MCF 10A (cell line): Measurements from ENCODE around the gene SYPL1. TPM values are rescaled to one million over a fixed set of nuclear protein-coding genes. Genes with fewer than 3 reads are reported as not detected.

Experiments
- BruUV-seq: library from RNA; stranded (reverse); fragments of 400-500 nt; replicated peaks from 2 replicates; lab custom pipeline; 2021; lab: Mats Ljungman, UMichigan
- CTCF ChIA-PET: fragments of 300-600 bp; sonication (Branson Sonifier 250); formaldehyde crosslinking; extraction: SDS; loops from one replicate; lab custom pipeline; 2021; ENCODE audit warnings: antibody characterized with exemption, inconsistent platforms; lab: Yijun Ruan, JAX
- POLR2A ChIA-PET: fragments of 300-600, 350-650 bp; sonication (Branson Sonifier 250); formaldehyde crosslinking; extraction: SDS; loops from one replicate; lab custom pipeline; 2020; ENCODE audit warnings: antibody characterized with exemption, inconsistent platforms; lab: Yijun Ruan, JAX
- DNase-seq: peaks from one replicate; pipeline ENCODE4 v3.0.0-alpha.2; 2018; ENCODE audit not compliant: unreplicated experiment
- H3K27ac Mint-ChIP-seq: one replicate; pipeline ENCODE4 v1.8.0; 2022; ENCODE audit warnings: mild to moderate bottlenecking, low read depth, mixed read lengths; ENCODE audit not compliant: unreplicated experiment
- H3K27me3 Mint-ChIP-seq: one replicate; pipeline ENCODE4 v1.8.0; 2022; ENCODE audit warnings: mixed read lengths; ENCODE audit not compliant: insufficient read depth, unreplicated experiment
- H3K36me3 Mint-ChIP-seq: one replicate; pipeline ENCODE4 v1.8.0; 2022; ENCODE audit warnings: mild to moderate bottlenecking, moderate library complexity, mixed read lengths; ENCODE audit not compliant: insufficient read depth, unreplicated experiment
- H3K4me1 Mint-ChIP-seq: one replicate; pipeline ENCODE4 v1.8.0; 2022; ENCODE audit warnings: mixed read lengths; ENCODE audit not compliant: insufficient read depth, unreplicated experiment
- H3K4me3 Mint-ChIP-seq: one replicate; pipeline ENCODE4 v1.8.0; 2022; ENCODE audit warnings: mild to moderate bottlenecking, moderate library complexity, mixed read lengths; ENCODE audit not compliant: unreplicated experiment
- H3K9me3 Mint-ChIP-seq: one replicate; pipeline ENCODE4 v1.8.0; 2022; ENCODE audit warnings: mixed read lengths; ENCODE audit not compliant: unreplicated experiment
- CTCF ChIP-seq: fragments of 200-600 bp; IDR thresholded peaks from one replicate; pipeline ENCODE4 v1.8.0; 2022; ENCODE audit warnings: antibody characterized with exemption, mild to moderate bottlenecking; ENCODE audit not compliant: unreplicated experiment
- intact Hi-C: fragments of 100-400 bp; cut with micrococcal nuclease; formaldehyde crosslinking; loops from 2 replicates; pipeline ENCODE4 v1.14.1; 2022
- total RNA-seq: library from RNA; stranded (reverse); gene quantifications from 2 replicates; pipeline ENCODE4 v1.2.3, GENCODE V29; 2022

SYPL1 gene
- total RNA-seq, 1 experiment from 2014 or later: 77.6 TPM

DNA sequence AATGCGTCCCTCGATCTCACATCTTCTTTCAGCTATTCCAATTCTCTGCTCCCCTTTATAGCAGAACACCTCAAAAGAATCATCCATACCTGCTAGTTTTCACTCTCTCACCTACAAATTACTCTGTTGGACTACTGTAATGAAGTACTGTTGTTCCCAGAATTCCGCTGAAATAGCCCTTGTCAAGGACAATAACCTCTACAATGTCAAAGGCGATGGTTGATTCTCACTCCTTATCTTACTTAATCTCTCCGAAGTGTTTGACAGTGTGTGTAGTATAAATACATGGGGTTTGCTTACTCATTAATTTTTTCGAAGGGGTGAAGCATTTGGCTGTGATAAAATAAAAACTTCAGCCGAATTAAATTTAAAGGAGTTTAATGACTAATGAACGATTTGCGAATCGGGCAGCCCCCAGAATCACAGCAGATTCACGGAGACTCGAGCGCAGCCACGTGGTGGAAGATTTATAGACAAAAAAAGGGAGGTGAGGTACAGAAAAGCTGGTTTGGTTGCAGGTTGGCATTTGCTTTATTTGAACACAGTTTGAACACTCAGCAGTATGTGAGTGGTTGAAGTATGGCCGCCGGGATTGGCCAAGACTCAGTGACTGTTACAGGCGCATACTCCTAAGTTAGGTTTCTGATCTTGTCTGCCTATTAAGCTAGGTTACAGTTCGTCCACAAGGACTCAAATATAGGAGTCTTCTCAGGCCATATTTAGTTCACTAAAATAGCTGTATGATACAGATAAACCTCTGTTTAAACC, 29.8 kb downstream of the SYPL1 start:
- peaks cover 13% of the 10 kb centered on the region for H3K36me3 Mint-ChIP-seq
- ChIA-PET POLR2A (interaction anchor here (1.7 to 3.8 kb wide), 3 partner anchors 10 to 17 kb away, joined by 4 to 30 read pairs (median 23); no protein-coding TSS in a partner anchor), CTCF (interaction anchor here (0.7 to 2.9 kb wide), 9 partner anchors 8 to 83 kb away, joined by 3 to 14 read pairs (median 4); no protein-coding TSS in a partner anchor)
- intact Hi-C loops: no loop called here
- H3K27me3 Mint-ChIP-seq: no peaks in the 10 kb centered on the region
- no peak for DNase-seq
- no peak overlapping the region for H3K4me3 Mint-ChIP-seq
- no peaks in the 10 kb centered on the region for H3K9me3 Mint-ChIP-seq
- BruUV-seq: no TSS peak
- no peak for TF ChIP-seq CTCF
- no peak overlapping the region for H3K27ac Mint-ChIP-seq
- no peaks in the 10 kb centered on the region for H3K4me1 Mint-ChIP-seq

GRCh38 chr7:106080300-106080987, 31.7 kb downstream of the SYPL1 start:
- peaks cover 6% of the 10 kb centered on the region for H3K36me3 Mint-ChIP-seq
- TF ChIP-seq CTCF: no peak
- DNase-seq: no peak
- no peaks in the 10 kb centered on the region for H3K4me1 Mint-ChIP-seq
- no peaks in the 10 kb centered on the region for H3K9me3 Mint-ChIP-seq
- POLR2A ChIA-PET: interaction anchor here (0.6 to 2.5 kb wide), 4 partner anchors 8 to 1106 kb away, joined by 3 to 23 read pairs (median 4); no protein-coding TSS in a partner anchor
- H3K27ac Mint-ChIP-seq: no peak overlapping the region
- intact Hi-C loops: no loop called here
- CTCF ChIA-PET: interaction anchor here (0.6 to 2.4 kb wide), 8 partner anchors 9 to 1068 kb away, joined by 3 to 14 read pairs (median 4); no protein-coding TSS in a partner anchor
- BruUV-seq: no TSS peak
- H3K27me3 Mint-ChIP-seq: no peaks in the 10 kb centered on the region
- H3K4me3 Mint-ChIP-seq: no peak overlapping the region

- H3K27ac Mint-ChIP-seq: no peak overlapping the region
- CTCF ChIA-PET: no interaction called here
- intact Hi-C loops: no loop called here
- no peak for DNase-seq
- H3K4me1 Mint-ChIP-seq: peaks cover 11% of the 10 kb centered on the region
- H3K4me3 Mint-ChIP-seq: no peak overlapping the region
- no TSS peak for BruUV-seq
- no peak for TF ChIP-seq CTCF
- POLR2A ChIA-PET: interaction anchor here (1.3 to 2.0 kb wide), 2 partner anchors 11 to 18 kb away, joined by 3 to 8 read pairs; no protein-coding TSS in a partner anchor
- no peaks in the 10 kb centered on the region for H3K9me3 Mint-ChIP-seq
- peaks cover 12% of the 10 kb centered on the region for H3K36me3 Mint-ChIP-seq
- H3K27me3 Mint-ChIP-seq: no peaks in the 10 kb centered on the region
These were observed 35.6 kb downstream of the SYPL1 start for GRCh38 chr7:106076537-106076936.

DNA sequence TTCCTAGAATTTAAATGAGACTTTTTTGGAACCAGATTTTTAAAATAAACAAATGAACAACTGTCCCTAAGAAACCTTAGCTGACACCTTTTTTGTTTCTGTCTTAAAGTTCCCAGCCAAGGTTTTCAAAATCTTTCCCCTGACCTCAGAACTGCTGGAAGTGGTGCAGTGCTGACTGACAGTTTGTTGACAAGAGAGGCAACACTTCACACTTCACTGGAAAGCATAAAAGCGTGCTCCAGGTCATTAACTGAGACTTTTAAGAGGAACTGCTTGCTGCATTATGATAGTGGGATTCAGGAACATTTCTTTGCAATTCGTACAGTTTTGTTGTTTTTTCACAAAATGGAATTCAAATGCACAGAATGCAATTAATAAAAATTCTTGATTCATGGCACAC, 36.2 kb downstream of the SYPL1 start:
- intact Hi-C loops: no loop called here
- ChIA-PET CTCF (no interaction called here), POLR2A (interaction anchor here (2.0 kb wide), 1 partner anchor 10 kb away, joined by 8 read pairs; no protein-coding TSS in a partner anchor)
- Mint-ChIP-seq H3K27me3 (no peaks in the 10 kb centered on the region), H3K27ac (no peak overlapping the region), H3K9me3 (no peaks in the 10 kb centered on the region), H3K4me1 (peaks cover 16% of the 10 kb centered on the region), H3K4me3 (no peak overlapping the region), H3K36me3 (peaks cover 12% of the 10 kb centered on the region)
- TF ChIP-seq CTCF: no peak
- no TSS peak for BruUV-seq
- no peak for DNase-seq
